Fibroblast of lung (primary cell): ENCODE measurements around the gene OTOP2. TPM values are rescaled to one million over a fixed set of nuclear protein-coding genes. Genes with fewer than 3 reads are reported as not detected.
A peak's percentile ranks its signal among the peaks of the same experiment; 100 is the strongest.

Source experiments
- DNase-seq, 2 donors: peaks; one replicate each; pipeline versions ENCODE4 v3.0.0 to v3.0.0-alpha.2; 2010; ENCODE audit warnings: low read depth in 2 of 2
- H2AFZ ChIP-seq: 2 replicates; pipeline ENCODE4 v1.5.1; 2012; ENCODE audit warnings: low read length, control low read depth, inconsistent platforms
- H3K27ac ChIP-seq: 2 replicates; pipeline ENCODE4 v1.5.1; 2011; ENCODE audit warnings: low read length, control low read depth; ENCODE audit not compliant: insufficient read depth
- H3K27me3 ChIP-seq: 2 replicates; pipeline ENCODE4 v1.5.1; 2011; ENCODE audit warnings: mild to moderate bottlenecking, low read length; ENCODE audit not compliant: control insufficient read depth, insufficient read depth
- H3K36me3 ChIP-seq: 2 replicates; pipeline ENCODE4 v1.5.1; 2011; ENCODE audit warnings: low read length; ENCODE audit not compliant: control insufficient read depth, insufficient read depth
- H3K4me1 ChIP-seq: 2 replicates; pipeline ENCODE4 v1.5.1; 2011; ENCODE audit warnings: low read length; ENCODE audit not compliant: control insufficient read depth, insufficient read depth; ENCODE audit errors: extremely low read depth
- H3K4me2 ChIP-seq: 2 replicates; pipeline ENCODE4 v1.5.1; 2011; ENCODE audit warnings: low read length, control low read depth; ENCODE audit not compliant: insufficient read depth; ENCODE audit errors: extremely low read depth
- H3K4me3 ChIP-seq, 4 experiments: fragments of 200-600 bp in 1 of 4; sonication (generic) in 1 of 4; replicated peaks in 1 of 4; 2 replicates each; pipeline ENCODE4 v1.5.1; 2011 to 2016; ENCODE audit warnings: low read length in 4 of 4, low read depth in 3 of 4, mild to moderate bottlenecking in 3 of 4, control low read depth in 2 of 4, inconsistent platforms in 1 of 4, mixed read lengths in 1 of 4; ENCODE audit not compliant: insufficient read depth in 1 of 4; ENCODE audit errors: control extremely low read depth in 1 of 4
- H3K79me2 ChIP-seq: 2 replicates; pipeline ENCODE4 v1.5.1; 2012; ENCODE audit warnings: mild to moderate bottlenecking, low read length, inconsistent platforms; ENCODE audit not compliant: control insufficient read depth, insufficient read depth
- H3K9ac ChIP-seq: 2 replicates; pipeline ENCODE4 v1.5.1; 2011; ENCODE audit warnings: mild to moderate bottlenecking, low read length, control low read depth; ENCODE audit not compliant: insufficient read depth
- H3K9me3 ChIP-seq: 2 replicates; pipeline ENCODE4 v1.5.1; 2012; ENCODE audit warnings: low read depth, low read length; ENCODE audit not compliant: control insufficient read depth, insufficient read depth
- H4K20me1 ChIP-seq: 2 replicates; pipeline ENCODE4 v1.5.1; 2011; ENCODE audit warnings: low read length; ENCODE audit not compliant: control insufficient read depth, insufficient read depth; ENCODE audit errors: extremely low read depth
- CTCF ChIP-seq, 2 donors: IDR thresholded peaks in 1 of 2; conservative IDR thresholded peaks in 1 of 2; 1 replicate in 1 of 2; 2 replicates in 1 of 2; pipeline ENCODE4 v1.5.1; 2011 to 2012; ENCODE audit warnings: low read length in 2 of 2, control low read depth in 1 of 2, inconsistent platforms in 1 of 2, low read depth in 1 of 2, mild to moderate bottlenecking in 1 of 2
- EZH2 ChIP-seq: IDR thresholded peaks from 2 replicates; pipeline ENCODE4 v1.5.1; 2012; ENCODE audit warnings: low read length, control low read depth, mild to moderate bottlenecking; ENCODE audit errors: missing control alignments
- polyA plus RNA-seq, 2 donors: library from polyadenylated mRNA; depleted of rRNA in 1 of 2; stranded (reverse) in 1 of 2; unstranded in 1 of 2; fragments of >200 nt; gene quantifications; 2 replicates each; pipeline ENCODE4 v1.2.1, GENCODE V29; 2011 to 2012; ENCODE audit warnings: missing spikeins in 1 of 2
- total RNA-seq: library from RNA; depleted of rRNA; stranded (reverse); fragments of >200 nt; gene quantifications from 2 replicates; pipeline ENCODE4 v1.2.1, GENCODE V29; 2014

Gene OTOP2
- total and polyA plus RNA-seq, 2 donors (not counting 1 experiment from before 2014, with no cell fraction given), result not detected

- Histone ChIP-seq H3K4me3 (no peak overlapping the region), H3K27ac (no peak overlapping the region), H3K9me3 (no peaks in the 10 kb centered on the region), H3K36me3 (no peaks in the 10 kb centered on the region), H3K79me2 (no peaks in the 10 kb centered on the region), H3K27me3 (peaks cover 14% of the 10 kb centered on the region), H3K9ac (no peak overlapping the region), H3K4me1 (no peaks in the 10 kb centered on the region), H3K4me2 (no peak overlapping the region), H4K20me1 (no peaks in the 10 kb centered on the region), H2AFZ (no peak overlapping the region)
- TF ChIP-seq CTCF (conservative IDR thresholded peaks at IDR 0.05 in 1 of 2, IDR thresholded peaks at IDR 0.05 in 1 of 2; ENCODE audit: low read depth in 1 of 2, low read length in 2 of 2) (no peak), EZH2 (no peak)
- peak in 1 of 2 donors; percentile 20 for DNase-seq
Measured at GRCh38 chr17:74883241-74883745, 40.8 kb upstream of the OTOP2 start.

- no peak for DNase-seq
- TF ChIP-seq CTCF (conservative IDR thresholded peaks at IDR 0.05 in 1 of 2, IDR thresholded peaks at IDR 0.05 in 1 of 2; ENCODE audit: low read depth in 1 of 2, low read length in 2 of 2) (no peak), EZH2 (no peak)
- H3K27me3 ChIP-seq, result peaks cover 20% of the 10 kb centered on the region
Measured at GRCh38 chr17:74888469-74888868, 35.6 kb upstream of the OTOP2 start.

DNA sequence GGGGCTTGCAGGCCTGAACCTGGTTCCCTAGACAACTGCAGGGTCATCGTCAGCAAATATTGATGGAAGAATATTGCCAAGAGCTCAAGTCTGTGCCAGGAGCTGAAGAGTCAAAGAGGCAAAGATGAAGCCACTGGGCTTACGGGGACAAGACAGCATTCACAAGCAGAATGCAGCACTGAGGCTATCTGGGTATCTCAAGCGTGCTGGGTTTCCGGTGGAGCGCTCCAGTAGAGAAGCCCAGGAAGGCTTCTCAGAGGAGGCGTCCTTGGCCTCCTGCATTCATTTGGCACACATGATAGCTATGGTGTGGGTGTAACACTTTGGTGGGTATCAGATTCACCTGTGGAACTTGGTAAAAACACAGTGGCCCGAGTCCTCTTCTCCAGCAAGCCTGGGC, 33.5 kb upstream of the OTOP2 start:
- H3K36me3 ChIP-seq, result no peaks in the 10 kb centered on the region
- H4K20me1 ChIP-seq, result no peaks in the 10 kb centered on the region
- H3K4me3 ChIP-seq, result no peak overlapping the region
- peaks cover 30% of the 10 kb centered on the region for H3K27me3 ChIP-seq
- no peak overlapping the region for H3K4me2 ChIP-seq
- no peaks in the 10 kb centered on the region for H3K79me2 ChIP-seq
- H3K4me1 ChIP-seq, result no peaks in the 10 kb centered on the region
- H3K9me3 ChIP-seq, result no peaks in the 10 kb centered on the region
- no peak for DNase-seq
- no peak overlapping the region for H3K27ac ChIP-seq
- no peak overlapping the region for H2AFZ ChIP-seq
- H3K9ac ChIP-seq, result no peak overlapping the region
- TF ChIP-seq EZH2 (no peak), CTCF (conservative IDR thresholded peaks at IDR 0.05 in 1 of 2, IDR thresholded peaks at IDR 0.05 in 1 of 2; ENCODE audit: low read depth in 1 of 2, low read length in 2 of 2) (no peak)

More at GRCh38 chr17:74888469-74888868, 35.6 kb upstream of the OTOP2 start:
- Histone ChIP-seq H3K4me1 (no peaks in the 10 kb centered on the region), H4K20me1 (no peaks in the 10 kb centered on the region), H3K27ac (no peak overlapping the region), H2AFZ (no peak overlapping the region), H3K9me3 (no peaks in the 10 kb centered on the region), H3K9ac (no peak overlapping the region), H3K36me3 (no peaks in the 10 kb centered on the region), H3K4me3 (no peak overlapping the region), H3K79me2 (no peaks in the 10 kb centered on the region), H3K4me2 (no peak overlapping the region)
